Measurements from ENCODE around the gene PHETA1.

PHETA1 gene

DNA sequence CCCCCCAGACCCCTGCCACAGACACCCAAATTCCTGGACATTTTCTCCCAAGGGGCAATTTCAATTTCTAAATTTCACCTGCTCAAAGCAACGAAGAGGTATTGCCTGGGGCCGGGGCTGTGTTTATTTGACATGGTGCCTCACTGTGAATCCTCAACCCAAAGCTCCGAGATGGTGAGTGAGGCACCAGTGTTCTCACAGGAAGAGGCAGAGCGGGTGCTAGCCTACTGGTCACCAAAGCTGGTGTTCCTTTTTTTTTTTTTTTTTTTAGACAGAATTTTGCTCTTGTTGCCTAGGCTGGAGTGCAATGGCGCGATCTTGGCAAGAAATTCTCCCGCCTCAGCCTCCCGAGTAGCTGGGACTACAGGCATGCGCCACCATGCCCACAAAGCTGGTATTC, 22.0 kb upstream of the PHETA1 start:
- peaks cover 0 to 16% (median 12%) of the 10 kb centered on the region in 4 experiments for H3K4me1 ChIP-seq (ENCODE audit: control extremely low read depth in 1 of 4, control insufficient read depth in 4 of 4, insufficient read depth in 4 of 4, low read length in 3 of 4)
- no peaks in the 10 kb centered on the region for H3K36me3 ChIP-seq (ENCODE audit: control insufficient read depth in 4 of 4, insufficient read depth in 4 of 4, low read length in 3 of 4)
- H3K27me3 ChIP-seq (replicated peaks in 2 of 5; ENCODE audit: control insufficient read depth in 4 of 5, insufficient read depth in 5 of 5, low read length in 4 of 5) = no peaks in the 10 kb centered on the region
- ChIA-PET POLR2A (no interaction called here), CTCF (interaction anchor here (0.7 to 27.3 kb wide), 3 partner anchors 9 to 102 kb away, joined by 3 to 820 read pairs (median 3); no protein-coding TSS in a partner anchor)
- 95% methylated on average over 3 of the region's 9 CpGs for WGBS (ENCODE audit: insufficient coverage)
- no peak for DNase-seq
- no peaks in the 10 kb centered on the region for H3K9me3 ChIP-seq (ENCODE audit: control extremely low read depth in 1 of 5, control insufficient read depth in 4 of 5, insufficient read depth in 2 of 5, low read depth in 1 of 5, low read length in 4 of 5)
- H3K27ac ChIP-seq (ENCODE audit: insufficient read depth in 1 of 2, low read depth in 1 of 2, low read length in 2 of 2, poor library complexity in 1 of 2, severe bottlenecking in 2 of 2) = no peak overlapping the region
- no peak overlapping the region for H3K4me3 ChIP-seq (ENCODE audit: control insufficient read depth in 1 of 7, extremely low read depth in 1 of 7, insufficient read depth in 4 of 7, low read depth in 2 of 7, low read length in 6 of 7)

DNA sequence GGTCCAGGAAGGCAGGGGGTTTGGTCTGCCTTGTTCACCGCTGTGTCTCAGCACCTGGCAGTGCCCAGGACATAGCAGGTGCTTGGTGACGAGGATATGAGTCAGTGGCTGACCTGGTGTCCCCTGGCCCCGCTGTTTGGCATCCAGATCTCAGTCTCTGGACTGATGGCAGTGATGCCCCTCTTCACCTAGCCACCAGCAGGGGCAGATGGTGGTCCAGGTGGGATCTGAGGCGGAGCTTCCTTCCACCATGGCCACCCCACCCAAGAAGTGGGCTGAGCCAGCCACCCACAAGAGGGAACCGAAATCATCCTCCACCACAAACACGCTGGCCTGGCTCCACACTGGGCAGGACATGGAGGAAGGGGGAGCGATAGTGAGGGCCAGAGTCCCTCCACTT, 20.7 kb upstream of the PHETA1 start:
- Histone ChIP-seq H3K4me1 (ENCODE audit: control extremely low read depth in 1 of 4, control insufficient read depth in 4 of 4, insufficient read depth in 4 of 4, low read length in 3 of 4) (peaks cover 0 to 12% (median 9%) of the 10 kb centered on the region in 4 experiments), H3K4me3 (ENCODE audit: control insufficient read depth in 1 of 7, extremely low read depth in 1 of 7, insufficient read depth in 4 of 7, low read depth in 2 of 7, low read length in 6 of 7) (no peak overlapping the region), H3K9me3 (ENCODE audit: control extremely low read depth in 1 of 5, control insufficient read depth in 4 of 5, insufficient read depth in 2 of 5, low read depth in 1 of 5, low read length in 4 of 5) (no peaks in the 10 kb centered on the region), H3K27ac (ENCODE audit: insufficient read depth in 1 of 2, low read depth in 1 of 2, low read length in 2 of 2, poor library complexity in 1 of 2, severe bottlenecking in 2 of 2) (no peak overlapping the region), H3K36me3 (ENCODE audit: control insufficient read depth in 4 of 4, insufficient read depth in 4 of 4, low read length in 3 of 4) (no peaks in the 10 kb centered on the region), H3K27me3 (replicated peaks in 2 of 5; ENCODE audit: control insufficient read depth in 4 of 5, insufficient read depth in 5 of 5, low read length in 4 of 5) (no peaks in the 10 kb centered on the region)
- no peak for DNase-seq
- WGBS (ENCODE audit: insufficient coverage) = 100% methylated on average over 1 of the region's 7 CpGs
- POLR2A ChIA-PET = no interaction called here
- CTCF ChIA-PET = interaction anchor here (27.3 kb wide), 1 partner anchor 58 kb away, joined by 820 read pairs; no protein-coding TSS in a partner anchor

DNA sequence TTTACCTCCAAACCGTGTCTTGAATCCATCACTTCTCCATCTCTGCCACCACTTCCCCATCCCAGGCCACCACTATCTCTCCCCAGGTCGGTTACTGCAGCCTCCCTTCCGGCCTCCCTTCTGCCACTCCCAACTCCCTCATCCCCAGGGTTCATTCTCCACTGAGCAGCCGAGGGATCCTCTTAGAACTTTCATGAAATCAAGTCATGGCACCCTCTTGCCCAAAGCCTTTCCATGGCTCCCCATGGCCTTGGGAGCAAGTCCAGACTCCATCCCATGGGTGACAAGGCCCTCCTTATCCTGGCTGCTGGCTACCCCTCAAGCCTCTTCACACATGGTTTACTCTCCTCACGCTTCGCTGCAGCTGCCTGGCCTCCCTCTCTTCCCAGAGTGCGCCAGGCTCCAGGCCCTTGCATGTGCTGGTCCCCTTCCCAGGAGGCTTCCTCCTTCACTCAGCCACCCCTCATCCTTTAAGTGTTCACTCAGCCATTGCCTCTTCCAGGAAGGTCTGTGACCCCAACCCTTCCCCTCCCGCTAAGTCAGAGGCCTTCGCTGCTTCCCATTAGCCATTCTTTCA, 18.9 kb upstream of the PHETA1 start:
- ChIA-PET CTCF (no interaction called here), POLR2A (no interaction called here)
- H3K27ac ChIP-seq (ENCODE audit: insufficient read depth in 1 of 2, low read depth in 1 of 2, low read length in 2 of 2, poor library complexity in 1 of 2, severe bottlenecking in 2 of 2) = no peak overlapping the region
- no peaks in the 10 kb centered on the region for H3K9me3 ChIP-seq (ENCODE audit: control extremely low read depth in 1 of 5, control insufficient read depth in 4 of 5, insufficient read depth in 2 of 5, low read depth in 1 of 5, low read length in 4 of 5)
- H3K36me3 ChIP-seq (ENCODE audit: control insufficient read depth in 4 of 4, insufficient read depth in 4 of 4, low read length in 3 of 4) = no peaks in the 10 kb centered on the region
- no peaks in the 10 kb centered on the region for H3K4me1 ChIP-seq (ENCODE audit: control extremely low read depth in 1 of 4, control insufficient read depth in 4 of 4, insufficient read depth in 4 of 4, low read length in 3 of 4)
- no peaks in the 10 kb centered on the region for H3K27me3 ChIP-seq (replicated peaks in 2 of 5; ENCODE audit: control insufficient read depth in 4 of 5, insufficient read depth in 5 of 5, low read length in 4 of 5)
- no peak for DNase-seq
- no peak overlapping the region for H3K4me3 ChIP-seq (ENCODE audit: control insufficient read depth in 1 of 7, extremely low read depth in 1 of 7, insufficient read depth in 4 of 7, low read depth in 2 of 7, low read length in 6 of 7)
- 85% methylated on average over 9 of the region's 9 CpGs for WGBS (ENCODE audit: insufficient coverage)

DNA sequence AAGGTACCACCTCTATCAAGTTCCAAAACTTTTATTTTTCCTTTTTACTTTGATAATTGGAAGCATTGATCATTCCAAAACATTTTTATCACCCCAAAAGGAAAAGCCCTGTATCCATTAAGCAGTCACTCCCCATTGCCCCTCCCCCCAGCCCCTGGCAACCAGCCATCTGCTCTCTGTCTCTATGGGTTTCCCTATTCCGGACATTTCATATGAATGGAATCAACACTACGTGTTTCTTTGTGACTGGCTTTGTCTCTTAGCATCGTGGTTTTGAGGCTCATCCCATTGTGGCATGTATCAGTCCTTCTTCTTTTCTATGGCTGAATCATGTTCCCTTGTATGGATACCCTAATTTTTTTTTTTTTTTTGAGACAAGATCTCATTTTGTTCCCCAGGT, 18.0 kb upstream of the PHETA1 start:
- Histone ChIP-seq H3K27ac (ENCODE audit: insufficient read depth in 1 of 2, low read depth in 1 of 2, low read length in 2 of 2, poor library complexity in 1 of 2, severe bottlenecking in 2 of 2) (no peak overlapping the region), H3K4me3 (ENCODE audit: control insufficient read depth in 1 of 7, extremely low read depth in 1 of 7, insufficient read depth in 4 of 7, low read depth in 2 of 7, low read length in 6 of 7) (no peak overlapping the region), H3K36me3 (ENCODE audit: control insufficient read depth in 4 of 4, insufficient read depth in 4 of 4, low read length in 3 of 4) (no peaks in the 10 kb centered on the region), H3K27me3 (replicated peaks in 2 of 5; ENCODE audit: control insufficient read depth in 4 of 5, insufficient read depth in 5 of 5, low read length in 4 of 5) (no peaks in the 10 kb centered on the region), H3K9me3 (ENCODE audit: control extremely low read depth in 1 of 5, control insufficient read depth in 4 of 5, insufficient read depth in 2 of 5, low read depth in 1 of 5, low read length in 4 of 5) (no peaks in the 10 kb centered on the region), H3K4me1 (ENCODE audit: control extremely low read depth in 1 of 4, control insufficient read depth in 4 of 4, insufficient read depth in 4 of 4, low read length in 3 of 4) (no peaks in the 10 kb centered on the region)
- no peak for DNase-seq
- WGBS (ENCODE audit: insufficient coverage) = 81% methylated on average over 3 of the region's 3 CpGs
- POLR2A ChIA-PET = no interaction called here
- CTCF ChIA-PET = no interaction called here

DNA sequence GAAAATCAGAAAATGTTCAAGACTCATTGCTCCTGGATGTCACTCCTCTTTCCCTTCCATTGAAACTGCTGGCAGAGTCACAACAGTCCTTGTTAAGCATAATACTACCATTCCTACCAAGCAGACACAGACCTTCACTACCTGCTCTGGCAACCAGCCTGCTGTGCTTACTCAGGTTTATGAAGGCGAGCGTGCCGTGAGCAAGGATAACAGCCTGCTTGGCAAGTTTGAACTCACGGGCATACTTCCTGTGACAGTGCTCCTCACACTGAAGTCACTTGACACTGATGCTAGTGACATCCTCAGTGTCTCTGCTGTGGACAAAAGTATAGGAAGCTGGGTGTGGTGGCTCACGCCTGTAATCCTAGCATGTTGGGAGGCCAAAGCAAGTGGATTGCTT, 15.7 kb upstream of the PHETA1 start:
- POLR2A ChIA-PET = no interaction called here
- 96% methylated on average over 5 of the region's 5 CpGs for WGBS (ENCODE audit: insufficient coverage)
- CTCF ChIA-PET = interaction anchor here (5.5 kb wide), 1 partner anchor 12 kb away, joined by 29 read pairs; no protein-coding TSS in a partner anchor
- no peaks in the 10 kb centered on the region for H3K36me3 ChIP-seq (ENCODE audit: control insufficient read depth in 4 of 4, insufficient read depth in 4 of 4, low read length in 3 of 4)
- H3K9me3 ChIP-seq (ENCODE audit: control extremely low read depth in 1 of 5, control insufficient read depth in 4 of 5, insufficient read depth in 2 of 5, low read depth in 1 of 5, low read length in 4 of 5) = no peaks in the 10 kb centered on the region
- H3K27me3 ChIP-seq (replicated peaks in 2 of 5; ENCODE audit: control insufficient read depth in 4 of 5, insufficient read depth in 5 of 5, low read length in 4 of 5) = no peaks in the 10 kb centered on the region
- DNase-seq = no peak
- H3K4me1 ChIP-seq (ENCODE audit: control extremely low read depth in 1 of 4, control insufficient read depth in 4 of 4, insufficient read depth in 4 of 4, low read length in 3 of 4) = no peaks in the 10 kb centered on the region
- no peak overlapping the region for H3K27ac ChIP-seq (ENCODE audit: insufficient read depth in 1 of 2, low read depth in 1 of 2, low read length in 2 of 2, poor library complexity in 1 of 2, severe bottlenecking in 2 of 2)
- H3K4me3 ChIP-seq (ENCODE audit: control insufficient read depth in 1 of 7, extremely low read depth in 1 of 7, insufficient read depth in 4 of 7, low read depth in 2 of 7, low read length in 6 of 7) = no peak overlapping the region

DNA sequence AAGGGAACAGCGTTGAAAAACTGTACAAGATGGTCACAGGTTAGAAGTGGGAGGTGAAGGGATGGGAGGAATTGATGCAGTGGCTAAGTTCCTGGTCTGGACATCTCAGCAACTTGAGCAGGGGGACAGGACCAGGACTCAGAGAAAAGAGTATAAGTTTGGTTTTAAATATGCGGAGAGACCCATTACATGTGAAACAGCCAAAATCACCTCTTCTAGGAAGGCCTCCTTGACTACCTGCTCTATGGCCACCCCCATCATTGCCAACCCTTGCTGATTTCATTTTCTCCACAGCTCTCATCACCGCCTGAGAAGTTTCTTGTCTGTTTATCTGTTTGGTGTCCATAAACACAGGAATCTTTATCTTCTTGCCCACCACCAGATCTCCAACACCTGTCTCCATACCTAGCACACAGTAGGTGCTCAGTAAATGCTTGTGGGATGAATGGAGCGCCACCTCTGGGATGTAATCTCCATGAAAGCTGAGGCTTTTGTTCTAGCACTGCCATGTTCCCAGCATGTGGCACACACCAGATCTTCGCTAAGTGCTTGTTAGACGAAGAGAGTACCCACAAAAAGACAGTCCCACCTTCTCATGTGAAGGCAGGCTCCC, 11.2 kb upstream of the PHETA1 start:
- CTCF ChIA-PET = interaction anchor here (1.1 kb wide), 1 partner anchor 72 kb away, joined by 3 read pairs; no protein-coding TSS in a partner anchor
- WGBS (ENCODE audit: insufficient coverage) = 100% methylated on average over 4 of the region's 6 CpGs
- no peak overlapping the region for H3K4me3 ChIP-seq (ENCODE audit: control insufficient read depth in 1 of 7, extremely low read depth in 1 of 7, insufficient read depth in 4 of 7, low read depth in 2 of 7, low read length in 6 of 7)
- H3K9me3 ChIP-seq (ENCODE audit: control extremely low read depth in 1 of 5, control insufficient read depth in 4 of 5, insufficient read depth in 2 of 5, low read depth in 1 of 5, low read length in 4 of 5) = peaks cover 0 to 4% (median 0%) of the 10 kb centered on the region in 5 experiments
- POLR2A ChIA-PET = no interaction called here
- no peak overlapping the region for H3K27ac ChIP-seq (ENCODE audit: insufficient read depth in 1 of 2, low read depth in 1 of 2, low read length in 2 of 2, poor library complexity in 1 of 2, severe bottlenecking in 2 of 2)
- no peaks in the 10 kb centered on the region for H3K4me1 ChIP-seq (ENCODE audit: control extremely low read depth in 1 of 4, control insufficient read depth in 4 of 4, insufficient read depth in 4 of 4, low read length in 3 of 4)
- no peaks in the 10 kb centered on the region for H3K36me3 ChIP-seq (ENCODE audit: control insufficient read depth in 4 of 4, insufficient read depth in 4 of 4, low read length in 3 of 4)
- no peak for DNase-seq
- H3K27me3 ChIP-seq (replicated peaks in 2 of 5; ENCODE audit: control insufficient read depth in 4 of 5, insufficient read depth in 5 of 5, low read length in 4 of 5) = no peaks in the 10 kb centered on the region

DNA sequence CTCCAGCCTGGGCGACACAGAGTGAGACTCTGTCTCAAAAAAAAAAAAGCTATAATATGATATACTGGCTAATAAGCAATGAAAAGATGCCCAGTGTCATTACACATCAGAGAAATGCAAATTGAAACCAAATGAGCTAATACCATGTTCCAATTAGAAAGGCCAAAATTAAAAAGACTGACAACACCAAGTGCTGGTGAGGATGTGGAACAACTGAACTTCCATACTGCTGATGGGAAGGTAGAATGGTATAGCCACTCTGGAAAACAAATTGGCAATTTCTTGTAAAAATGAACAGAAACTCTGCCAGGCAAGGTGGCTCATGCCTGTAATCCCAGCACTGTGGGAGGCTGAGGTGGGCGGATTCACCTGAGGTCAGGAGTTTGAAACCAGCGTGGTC, 8.5 kb upstream of the PHETA1 start:
- H3K36me3 ChIP-seq (ENCODE audit: control insufficient read depth in 4 of 4, insufficient read depth in 4 of 4, low read length in 3 of 4) = no peaks in the 10 kb centered on the region
- POLR2A ChIA-PET = no interaction called here
- 100% methylated on average over 2 of the region's 3 CpGs for whole genome bisulfite sequencing (ENCODE audit: insufficient coverage)
- no peak for DNase-seq
- H3K9me3 ChIP-seq (ENCODE audit: control extremely low read depth in 1 of 5, control insufficient read depth in 4 of 5, insufficient read depth in 2 of 5, low read depth in 1 of 5, low read length in 4 of 5) = peaks cover 0 to 4% (median 0%) of the 10 kb centered on the region in 5 experiments
- no peaks in the 10 kb centered on the region for H3K4me1 ChIP-seq (ENCODE audit: control extremely low read depth in 1 of 4, control insufficient read depth in 4 of 4, insufficient read depth in 4 of 4, low read length in 3 of 4)
- CTCF ChIA-PET = interaction anchor here (1.2 kb wide), 1 partner anchor 73 kb away, joined by 3 read pairs; no protein-coding TSS in a partner anchor
- no peak overlapping the region for H3K4me3 ChIP-seq (ENCODE audit: control insufficient read depth in 1 of 7, extremely low read depth in 1 of 7, insufficient read depth in 4 of 7, low read depth in 2 of 7, low read length in 6 of 7)
- no peaks in the 10 kb centered on the region for H3K27me3 ChIP-seq (replicated peaks in 2 of 5; ENCODE audit: control insufficient read depth in 4 of 5, insufficient read depth in 5 of 5, low read length in 4 of 5)
- H3K27ac ChIP-seq (ENCODE audit: insufficient read depth in 1 of 2, low read depth in 1 of 2, low read length in 2 of 2, poor library complexity in 1 of 2, severe bottlenecking in 2 of 2) = no peak overlapping the region
